ENCODE results near the gene CSDE1.

DNA sequence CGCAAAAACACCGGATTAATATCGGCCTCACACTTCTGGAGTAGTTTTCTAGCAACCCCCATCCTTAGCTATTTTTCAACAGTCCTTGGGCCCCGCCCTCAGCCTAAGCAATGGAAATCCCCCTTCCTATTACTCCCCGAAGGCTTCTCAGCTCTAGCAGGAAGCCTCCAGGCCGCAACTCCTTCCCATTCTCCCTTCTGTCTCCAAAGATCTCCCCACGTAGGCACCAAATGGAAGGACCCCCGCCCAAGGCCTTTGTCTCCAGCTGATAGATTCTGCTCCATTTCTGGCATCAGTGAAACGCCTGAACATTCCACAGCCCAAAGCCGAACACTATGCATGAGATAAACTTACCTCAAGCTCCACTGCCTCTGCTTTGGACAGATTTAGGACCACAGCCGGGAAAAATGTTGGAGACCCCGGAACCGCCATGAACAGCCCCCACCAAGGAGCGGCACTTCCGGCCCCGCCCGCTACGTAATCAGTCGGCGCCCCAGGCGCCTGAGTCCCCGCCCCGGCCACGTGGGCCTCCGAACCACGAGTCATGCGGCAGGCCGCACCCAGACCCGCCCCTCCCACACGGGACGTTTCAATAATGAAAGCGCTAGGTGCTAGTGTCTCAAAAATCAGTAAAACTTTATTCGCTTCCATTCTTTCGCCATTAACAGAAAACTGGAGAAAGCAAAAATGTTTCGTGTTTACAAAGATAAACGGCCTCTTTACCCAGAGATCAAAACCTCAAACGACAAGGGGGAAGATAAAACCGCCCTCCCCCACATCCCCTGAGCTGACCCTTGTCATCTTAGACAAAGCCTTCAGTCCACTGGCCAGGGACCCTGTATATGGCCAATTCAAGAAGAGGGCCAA lies 41.2 kb downstream of the CSDE1 start, which contains the start of gene NRAS:
- TF ChIP-seq, protein P1, sequence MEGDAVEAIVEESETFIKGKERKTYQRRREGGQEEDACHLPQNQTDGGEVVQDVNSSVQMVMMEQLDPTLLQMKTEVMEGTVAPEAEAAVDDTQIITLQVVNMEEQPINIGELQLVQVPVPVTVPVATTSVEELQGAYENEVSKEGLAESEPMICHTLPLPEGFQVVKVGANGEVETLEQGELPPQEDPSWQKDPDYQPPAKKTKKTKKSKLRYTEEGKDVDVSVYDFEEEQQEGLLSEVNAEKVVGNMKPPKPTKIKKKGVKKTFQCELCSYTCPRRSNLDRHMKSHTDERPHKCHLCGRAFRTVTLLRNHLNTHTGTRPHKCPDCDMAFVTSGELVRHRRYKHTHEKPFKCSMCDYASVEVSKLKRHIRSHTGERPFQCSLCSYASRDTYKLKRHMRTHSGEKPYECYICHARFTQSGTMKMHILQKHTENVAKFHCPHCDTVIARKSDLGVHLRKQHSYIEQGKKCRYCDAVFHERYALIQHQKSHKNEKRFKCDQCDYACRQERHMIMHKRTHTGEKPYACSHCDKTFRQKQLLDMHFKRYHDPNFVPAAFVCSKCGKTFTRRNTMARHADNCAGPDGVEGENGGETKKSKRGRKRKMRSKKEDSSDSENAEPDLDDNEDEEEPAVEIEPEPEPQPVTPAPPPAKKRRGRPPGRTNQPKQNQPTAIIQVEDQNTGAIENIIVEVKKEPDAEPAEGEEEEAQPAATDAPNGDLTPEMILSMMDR (IDR thresholded peaks at IDR 0.05; ENCODE audit: low read depth, low read length, poor library complexity, severe bottlenecking), result no peak
- TF ChIP-seq EZH2phosphoT487 (IDR thresholded peaks at IDR 0.05; ENCODE audit: borderline replicate concordance, low read length), result no peak
